Kidney (tissue), 14 donors: ENCODE measurements around the gene TCEAL1. TPM values are rescaled to one million over a fixed set of nuclear protein-coding genes. Genes with fewer than 3 reads are reported as not detected.
"Not testable (repeated sequence)": the region's sequence is repeated elsewhere in the genome, so short reads cannot be mapped to it uniquely, and the experiment has no call there.

Experiments used
- DNase-seq, 5 donors: peaks; one replicate each; pipeline ENCODE4 v3.0.0-alpha.2; 2013 to 2020
- FAIRE-seq: peaks from 2 replicates; lab custom pipeline; 2012; peaks lifted over from hg19 to GRCh38; lab: Jason Lieb, UNC
- H3K27ac ChIP-seq, 2 donors: one replicate each; pipeline ENCODE4 v1.7.0; 2013; ENCODE audit warnings: low read depth in 2 of 2, low read length in 2 of 2, inconsistent platforms in 1 of 2
- H3K27me3 ChIP-seq: one replicate; pipeline ENCODE4 v1.7.1; 2013; ENCODE audit warnings: low read length, inconsistent platforms; ENCODE audit not compliant: control insufficient read depth, insufficient read depth
- H3K36me3 ChIP-seq, 3 donors: one replicate each; pipeline versions ENCODE4 v1.7.0 to v1.7.1; 2013; ENCODE audit warnings: low read length in 3 of 3, control low read depth in 1 of 3, inconsistent platforms in 1 of 3; ENCODE audit not compliant: insufficient read depth in 3 of 3, control insufficient read depth in 2 of 3
- H3K4me1 ChIP-seq, 3 donors: one replicate each; pipeline versions ENCODE4 v1.7.0 to v1.7.1; 2013; ENCODE audit warnings: low read length in 3 of 3, inconsistent platforms in 1 of 3, low read depth in 1 of 3; ENCODE audit not compliant: control insufficient read depth in 2 of 3, insufficient read depth in 2 of 3
- H3K4me3 ChIP-seq, 3 donors: one replicate each; pipeline versions ENCODE4 v1.7.0 to v1.8.1; 2013; ENCODE audit warnings: low read length in 3 of 3, control low read depth in 1 of 3, inconsistent platforms in 1 of 3
- H3K9ac ChIP-seq, 3 donors: one replicate each; pipeline versions ENCODE4 v1.7.0 to v1.7.1; 2013; ENCODE audit warnings: low read length in 3 of 3, control low read depth in 1 of 3, inconsistent platforms in 1 of 3
- H3K9me3 ChIP-seq, 3 donors: one replicate each; pipeline versions ENCODE4 v1.7.0 to v1.7.1; 2013; ENCODE audit warnings: low read length in 3 of 3, control low read depth in 1 of 3, inconsistent platforms in 1 of 3; ENCODE audit not compliant: control insufficient read depth in 2 of 3, insufficient read depth in 1 of 3
- CTCF ChIP-seq: IDR thresholded peaks from 3 replicates; pipeline ENCODE4 v1.5.1; 2012; ENCODE audit warnings: mild to moderate bottlenecking, moderate library complexity, borderline replicate concordance; ENCODE audit not compliant: insufficient read depth; ENCODE audit errors: extremely low read depth
- intact Hi-C: fragments of 100-400 bp; cut with DNase I; formaldehyde crosslinking; loops from one replicate; pipeline ENCODE4 v1.11.1; 2022
- polyA plus RNA-seq: library from polyadenylated mRNA; stranded (reverse); fragments of 350-450 nt; fragmentation: Illumina TruSeq; extraction: RNeasy Lipid Tissue Mini Kit (QIAGEN cat#74804); gene quantifications from one replicate; pipeline ENCODE4 v1.2.3, GENCODE V29; 2014; ENCODE audit warnings: low read depth, low replicate concordance; ENCODE audit not compliant: insufficient read depth
- total RNA-seq: library from RNA; stranded (reverse); fragmentation: NEBNext Ultra II Directional; extraction: Animal tissue kit (Norgen Biotek cat#: 25700); gene quantifications from one replicate; pipeline ENCODE4 v1.2.1, GENCODE V29; 2021
- donor health status: control.
- donor health status: control.
- donor health status: control.
- donor health status: control.
- donor health status: control.
- donor health status: DM: yes; HTN: yes; CAD: no.
- donor health status: Normal renal cell carcinoma (clear cell type).

The TCEAL1 gene
- total and polyA plus RNA-seq, 2 donors from 2014 or later: 30.3 to 32.5 TPM

DNA sequence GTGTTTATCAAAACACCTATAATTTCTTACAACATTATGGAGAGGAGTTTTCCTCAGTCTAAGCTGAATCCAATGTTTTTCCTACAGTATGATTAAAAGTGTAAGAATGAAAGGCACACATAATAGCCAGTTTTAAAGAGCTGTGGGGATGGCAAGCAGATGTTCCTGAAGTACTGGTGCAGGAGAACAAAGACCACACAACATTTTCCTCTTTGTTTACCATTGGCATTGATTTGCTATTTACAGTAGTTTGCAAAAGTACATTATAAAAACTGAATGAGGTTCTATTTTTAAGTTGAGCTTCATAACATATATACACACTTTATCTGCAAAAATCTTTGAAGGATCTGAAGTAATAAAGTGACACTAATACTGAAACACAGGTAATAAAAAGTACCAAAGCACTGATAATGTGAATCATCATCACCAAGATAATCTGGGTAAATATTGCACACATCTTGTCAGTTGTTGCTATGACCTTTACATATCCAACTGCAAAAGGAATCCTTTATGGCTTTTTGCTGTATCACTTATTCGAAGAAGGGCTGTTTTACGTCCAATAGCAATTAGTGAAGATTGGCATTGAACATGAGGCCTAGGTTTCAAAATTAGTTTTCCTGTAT, 22.5 kb downstream of the TCEAL1 start:
- intact Hi-C loops: no loop called here
- FAIRE-seq: no peak
- Histone ChIP-seq H3K36me3 (no peaks in the 10 kb centered on the region), H3K9me3 (no peaks in the 10 kb centered on the region), H3K4me3 (no peak overlapping the region), H3K9ac (no peak overlapping the region), H3K27me3 (no peaks in the 10 kb centered on the region), H3K27ac (no peak overlapping the region), H3K4me1 (no peaks in the 10 kb centered on the region)
- no peak for TF ChIP-seq CTCF
- DNase-seq: no peak

- H3K36me3 ChIP-seq, intact Hi-C loops, H3K4me1 ChIP-seq, H3K9ac ChIP-seq, H3K27me3 ChIP-seq, H3K4me3 ChIP-seq, H3K9me3 ChIP-seq, H3K27ac ChIP-seq, DNase-seq, FAIRE-seq: not testable (repeated sequence)
Measured at GRCh38 chrX:103655230-103656000, 26.6 kb downstream of the TCEAL1 start.

DNA sequence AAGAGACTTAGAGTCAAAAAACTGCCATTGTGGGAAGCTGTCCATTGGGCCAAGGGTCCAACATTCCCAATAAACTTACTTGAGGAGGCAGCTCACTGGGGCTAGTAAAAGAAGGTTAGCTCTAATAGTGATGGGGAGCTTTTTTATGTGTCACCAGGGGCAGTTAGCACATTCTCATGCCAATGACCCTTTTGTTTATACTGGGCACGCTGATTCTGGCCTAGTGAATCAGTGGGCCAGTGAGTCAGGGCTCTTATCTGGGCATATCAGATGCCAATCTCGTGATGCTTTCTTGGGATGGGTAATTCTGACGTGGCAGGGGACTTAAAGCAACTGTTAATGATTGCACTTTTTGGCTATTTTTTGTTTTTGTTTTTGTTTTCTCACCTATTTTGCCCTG, 27.8 kb downstream of the TCEAL1 start:
- Histone ChIP-seq H3K9ac (no peak overlapping the region), H3K9me3 (no peaks in the 10 kb centered on the region), H3K4me3 (no peak overlapping the region), H3K27me3 (no peaks in the 10 kb centered on the region), H3K36me3 (no peaks in the 10 kb centered on the region), H3K27ac (no peak overlapping the region), H3K4me1 (no peaks in the 10 kb centered on the region)
- intact Hi-C loops: no loop called here
- no peak for FAIRE-seq
- no peak for DNase-seq
- TF ChIP-seq CTCF: no peak

- DNase-seq, FAIRE-seq, H3K36me3 ChIP-seq, intact Hi-C loops, H3K27me3 ChIP-seq, H3K9ac ChIP-seq, H3K4me1 ChIP-seq, H3K9me3 ChIP-seq, H3K27ac ChIP-seq, H3K4me3 ChIP-seq: not testable (repeated sequence)
Measured at GRCh38 chrX:103657066-103657465, 28.3 kb downstream of the TCEAL1 start.
